Epithelial cell of proximal tubule (primary cell): ENCODE measurements around the gene EPHB1. TPM values are rescaled to one million over a fixed set of nuclear protein-coding genes. Genes with fewer than 3 reads are reported as not detected.
"Not testable (repeated sequence)": the region's sequence is repeated elsewhere in the genome, so short reads cannot be mapped to it uniquely, and the experiment has no call there.

Source experiments
- DNase-seq: peaks from one replicate; pipeline ENCODE4 v3.0.0-alpha.2; 2011; ENCODE audit warnings: low read depth
- H3K4me3 ChIP-seq: 2 replicates; pipeline ENCODE4 v1.5.1; 2011; ENCODE audit warnings: low read depth, mild to moderate bottlenecking, low read length
- CTCF ChIP-seq: conservative IDR thresholded peaks from 2 replicates; pipeline ENCODE4 v1.5.1; 2012; ENCODE audit warnings: low read depth, mild to moderate bottlenecking, low read length
- total RNA-seq: library from RNA; depleted of rRNA; stranded (reverse); fragments of >200 nt; gene quantifications from 2 replicates; pipeline ENCODE4 v1.2.3, GENCODE V29; 2015

The EPHB1 gene
- total RNA-seq, 1 donor from 2014 or later: 1.6 TPM

- no peak overlapping the region for H3K4me3 ChIP-seq
- DNase-seq: no peak
- no peak for TF ChIP-seq CTCF
Measured at GRCh38 chr3:134775831-134776230, 19.2 kb upstream of the EPHB1 start.

- no peak for DNase-seq
- no peak for TF ChIP-seq CTCF
- no peak overlapping the region for H3K4me3 ChIP-seq
Measured at GRCh38 chr3:134776518-134776917, 18.5 kb upstream of the EPHB1 start.

GRCh38 chr3:134777341-134777740, 17.7 kb upstream of the EPHB1 start:
- no peak for DNase-seq
- TF ChIP-seq CTCF: no peak
- no peak overlapping the region for H3K4me3 ChIP-seq

GRCh38 chr3:134788283-134788682, 6.8 kb upstream of the EPHB1 start:
- H3K4me3 ChIP-seq, DNase-seq: not testable (repeated sequence)

GRCh38 chr3:134790065-134790464, 5.0 kb upstream of the EPHB1 start:
- no peak overlapping the region for H3K4me3 ChIP-seq
- no peak for TF ChIP-seq CTCF
- DNase-seq: no peak

- H3K4me3 ChIP-seq: no peak overlapping the region
- no peak for DNase-seq
- TF ChIP-seq CTCF: no peak
Measured at GRCh38 chr3:134791992-134792391, 3.1 kb upstream of the EPHB1 start.

- no peak for TF ChIP-seq CTCF
- H3K4me3 ChIP-seq: no peak overlapping the region
- DNase-seq: no peak
Measured at GRCh38 chr3:134792700-134793099, 2.4 kb upstream of the EPHB1 start.

- no peak for DNase-seq
- no peak for TF ChIP-seq CTCF
- H3K4me3 ChIP-seq: no peak overlapping the region
Measured at GRCh38 chr3:134793562-134793961, 1.5 kb upstream of the EPHB1 start.
